BLaER1 treated with 17β-estradiol and CSF1 and Interleukin-3, amounts not matched to agents 10 nM and 100 nM (cell line): ENCODE results near the gene OGT.
A peak's percentile ranks its signal among the peaks of the same experiment; 100 is the strongest.
"Not testable (repeated sequence)": the region's sequence is repeated elsewhere in the genome, so short reads cannot be mapped to it uniquely, and the experiment has no call there.

ENCODE experiments used
- H3K27ac ChIP-seq, 11 experiments: shearing (Covaris generic); formaldehyde crosslinking; 2 replicates each; pipeline ENCODE4 v1.8.1; 2022
- H3K27me3 ChIP-seq, 11 experiments: shearing (Covaris generic); formaldehyde crosslinking; 2 replicates each; pipeline ENCODE4 v1.8.1; 2022
- H3K36me3 ChIP-seq, 11 experiments: shearing (Covaris generic); formaldehyde crosslinking; 2 replicates each; pipeline ENCODE4 v1.8.1; 2022
- H3K4me1 ChIP-seq, 10 experiments: shearing (Covaris generic); formaldehyde crosslinking; 2 replicates each; pipeline ENCODE4 v1.8.1; 2022
- H3K4me2 ChIP-seq, 11 experiments: shearing (Covaris generic); formaldehyde crosslinking; 2 replicates each; pipeline ENCODE4 v1.8.1; 2022
- H3K4me3 ChIP-seq, 10 experiments: shearing (Covaris generic); formaldehyde crosslinking; 2 replicates each; pipeline ENCODE4 v1.8.1; 2022
- H3K9ac ChIP-seq, 11 experiments: shearing (Covaris generic); formaldehyde crosslinking; 2 replicates each; pipeline ENCODE4 v1.8.1; 2022
- H3K9me3 ChIP-seq, 11 experiments: shearing (Covaris generic); formaldehyde crosslinking; replicated peaks in 1 of 11; 2 replicates each; pipeline ENCODE4 v1.8.1; 2022
- H4K20me1 ChIP-seq, 11 experiments: shearing (Covaris generic); formaldehyde crosslinking; 2 replicates each; pipeline ENCODE4 v1.8.1; 2022
- Cebpa-rat ChIP-seq, 11 experiments: shearing (Covaris generic); IDR thresholded peaks; 2 replicates each; pipeline ENCODE4 v1.8.1; 2022

The OGT gene

DNA sequence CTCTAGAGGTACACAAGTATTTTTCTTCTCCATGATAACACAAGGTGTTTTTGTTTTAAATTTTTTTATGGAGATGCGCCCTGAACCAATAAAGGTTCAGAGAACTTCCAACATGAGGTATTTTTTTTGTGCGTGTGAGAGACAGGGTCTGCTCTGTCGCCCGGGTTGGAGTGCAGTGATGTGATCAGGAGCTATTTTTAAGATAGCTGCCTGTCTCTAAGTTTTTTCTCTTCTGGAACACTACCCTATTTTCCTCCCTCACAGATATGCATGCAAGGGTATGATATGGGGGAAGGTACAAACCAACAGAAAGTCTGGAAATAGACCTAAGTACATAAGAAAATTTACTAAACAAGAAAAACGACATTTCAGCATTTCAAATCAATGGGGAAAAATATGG lies 48.3 kb downstream of the OGT start:
- TF ChIP-seq Cebpa-rat (IDR thresholded peaks at IDR 0.05) = no peak
- Histone ChIP-seq H3K27me3 (peaks cover 18 to 58% (median 45%) of the 10 kb centered on the region in 11 experiments), H4K20me1 (peaks cover 0 to 25% (median 5%) of the 10 kb centered on the region in 11 experiments; a peak in 11 of 22 replicates), H3K4me3 (no peak overlapping the region), H3K27ac (no peak overlapping the region), H3K4me1 (no peaks in the 10 kb centered on the region), H3K36me3 (peaks cover 2 to 25% (median 12%) of the 10 kb centered on the region in 11 experiments; a peak in 17 of 22 replicates), H3K9ac (no peak overlapping the region), H3K9me3 (0 out of 22 replicates have a peak, but pooled peaks cover 0 to 8% (median 0%) of the 10 kb centered on the region in 11 experiments), H3K4me2 (no peak overlapping the region)

DNA sequence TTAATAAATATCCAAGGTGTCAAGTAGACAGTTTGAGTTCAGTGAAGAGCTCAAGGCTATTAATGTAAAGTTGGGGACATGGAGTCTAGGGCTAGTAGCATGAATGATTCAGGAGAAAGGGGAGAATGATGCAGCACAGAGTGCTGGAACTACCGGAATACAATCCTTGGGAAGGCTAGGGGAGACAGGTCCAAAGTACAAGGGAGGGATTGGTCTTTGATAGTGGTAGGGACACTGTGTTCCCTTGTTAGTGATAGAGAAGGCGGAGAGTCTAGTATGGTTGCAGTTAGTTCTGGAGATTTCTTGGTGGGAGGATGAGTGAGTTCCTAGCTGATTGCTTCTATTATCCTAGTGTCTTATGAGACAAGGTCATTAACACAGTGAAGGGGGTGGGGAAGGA lies 54.0 kb downstream of the OGT start:
- no peak overlapping the region for H3K27ac ChIP-seq
- no peak overlapping the region for H3K4me3 ChIP-seq
- TF ChIP-seq Cebpa-rat (IDR thresholded peaks at IDR 0.05) = no peak
- no peaks in the 10 kb centered on the region for H3K9me3 ChIP-seq
- H3K4me1 ChIP-seq = no peaks in the 10 kb centered on the region
- H4K20me1 ChIP-seq = peaks cover 0 to 9% (median 5%) of the 10 kb centered on the region in 11 experiments; a peak in 7 of 22 replicates
- peaks cover 0 to 8% (median 0%) of the 10 kb centered on the region in 11 experiments; a peak in 1 of 22 replicates for H3K36me3 ChIP-seq
- H3K27me3 ChIP-seq = peaks cover 29 to 80% (median 64%) of the 10 kb centered on the region in 11 experiments; a peak in 20 of 22 replicates
- no peak overlapping the region for H3K4me2 ChIP-seq
- no peak overlapping the region for H3K9ac ChIP-seq

DNA sequence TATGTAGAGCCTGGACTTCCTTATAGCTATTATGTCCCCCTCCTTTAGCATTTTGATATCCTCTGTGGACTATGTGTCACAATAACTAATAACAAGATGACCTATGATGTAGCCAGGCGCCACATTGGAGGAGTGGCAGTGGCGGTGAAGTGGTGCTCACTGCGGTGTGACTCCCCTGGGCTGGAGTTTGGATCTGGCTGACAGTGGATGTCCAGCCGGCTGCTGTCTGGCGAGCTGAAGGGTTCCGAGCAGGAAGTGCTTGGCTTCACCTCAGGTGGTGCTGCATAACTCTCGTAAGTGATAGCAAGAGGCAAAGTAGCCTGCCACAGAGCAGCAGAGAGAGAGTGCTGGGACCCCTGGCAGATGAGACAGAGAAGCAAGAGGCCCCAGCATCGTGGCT lies 60.3 kb downstream of the OGT start:
- not testable (repeated sequence) for H3K9me3 ChIP-seq, H3K4me2 ChIP-seq, H4K20me1 ChIP-seq, H3K9ac ChIP-seq, H3K4me3 ChIP-seq, H3K4me1 ChIP-seq, H3K27ac ChIP-seq
- peaks cover 0 to 29% (median 16%) of the 10 kb centered on the region in 11 experiments; a peak in 12 of 22 replicates for H3K36me3 ChIP-seq
- peaks cover 50 to 84% (median 74%) of the 10 kb centered on the region in 11 experiments for H3K27me3 ChIP-seq

DNA sequence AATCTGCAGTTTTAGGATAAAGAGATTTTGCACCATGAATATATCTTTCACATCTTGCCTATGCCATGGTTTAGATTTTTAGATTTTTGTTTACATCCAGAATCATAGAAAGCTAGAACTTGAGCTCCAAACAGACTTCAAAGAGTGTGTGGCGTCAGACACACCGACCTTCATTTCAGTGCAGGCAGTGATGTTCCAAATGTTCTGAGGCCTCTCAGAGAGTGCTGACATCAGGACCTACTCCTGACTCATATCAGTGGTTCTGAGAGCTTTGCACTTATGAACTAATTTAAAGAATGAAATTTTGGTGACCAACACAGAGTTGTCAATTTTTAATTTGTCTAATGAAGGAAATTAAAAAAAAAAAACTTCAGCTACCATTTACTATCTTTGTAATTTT lies 67.1 kb downstream of the OGT start:
- H3K27me3 ChIP-seq = peaks cover 68 to 96% (median 82%) of the 10 kb centered on the region in 11 experiments
- H3K4me1 ChIP-seq = no peaks in the 10 kb centered on the region
- no peak overlapping the region for H3K4me3 ChIP-seq
- peaks cover 12 to 42% (median 28%) of the 10 kb centered on the region in 11 experiments for H3K9me3 ChIP-seq
- no peak overlapping the region for H3K4me2 ChIP-seq
- no peak overlapping the region for H3K9ac ChIP-seq
- TF ChIP-seq Cebpa-rat (IDR thresholded peaks at IDR 0.05) = no peak
- peaks cover 46 to 95% (median 68%) of the 10 kb centered on the region in 11 experiments for H3K36me3 ChIP-seq
- peaks cover 0 to 10% (median 0%) of the 10 kb centered on the region in 11 experiments; a peak in 5 of 22 replicates for H4K20me1 ChIP-seq
- H3K27ac ChIP-seq = no peak overlapping the region

DNA sequence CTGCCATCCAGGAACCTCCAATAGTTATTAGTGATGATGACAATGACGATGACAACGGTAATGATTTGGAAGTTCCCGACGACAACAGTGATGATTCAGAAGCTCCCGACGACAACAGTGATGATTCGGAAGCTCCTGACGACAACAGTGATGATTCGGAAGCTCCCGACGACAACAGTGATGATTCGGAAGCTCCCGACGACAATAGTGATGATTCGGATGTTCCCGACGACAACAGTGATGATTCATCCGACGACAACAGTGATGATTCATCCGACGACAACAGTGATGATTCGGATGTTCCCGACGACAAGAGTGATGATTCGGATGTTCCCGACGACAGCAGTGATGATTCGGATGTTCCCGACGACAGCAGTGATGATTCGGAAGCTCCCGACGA lies 70.7 kb downstream of the OGT start:
- no peak overlapping the region for H3K4me3 ChIP-seq
- peaks cover 8 to 15% (median 12%) of the 10 kb centered on the region in 10 experiments for H3K4me1 ChIP-seq
- no peak overlapping the region for H3K4me2 ChIP-seq
- peaks cover 12 to 52% (median 31%) of the 10 kb centered on the region in 11 experiments for H3K9me3 ChIP-seq
- peaks cover 54 to 92% (median 80%) of the 10 kb centered on the region in 11 experiments for H3K27me3 ChIP-seq
- TF ChIP-seq Cebpa-rat (IDR thresholded peaks at IDR 0.05) = no peak
- H4K20me1 ChIP-seq = peaks cover 0 to 19% (median 0%) of the 10 kb centered on the region in 11 experiments; a peak in 3 of 22 replicates
- H3K9ac ChIP-seq = no peak overlapping the region
- H3K27ac ChIP-seq = no peak overlapping the region
- H3K36me3 ChIP-seq = peaks cover 59 to 89% (median 66%) of the 10 kb centered on the region in 11 experiments

DNA sequence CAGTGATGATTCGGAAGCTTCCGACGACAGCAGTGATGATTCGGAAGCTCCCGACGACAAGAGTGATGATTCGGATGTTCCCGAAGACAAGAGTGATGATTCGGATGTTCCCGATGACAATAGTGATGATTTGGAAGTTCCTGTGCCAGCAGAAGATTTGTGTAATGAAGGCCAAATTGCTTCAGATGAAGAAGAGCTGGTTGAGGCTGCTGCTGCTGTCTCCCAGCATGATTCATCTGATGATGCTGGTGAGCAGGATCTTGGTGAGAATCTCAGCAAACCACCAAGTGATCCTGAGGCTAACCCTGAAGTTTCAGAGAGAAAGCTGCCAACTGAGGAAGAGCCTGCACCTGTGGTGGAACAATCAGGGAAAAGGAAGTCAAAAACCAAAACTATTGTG lies 71.2 kb downstream of the OGT start:
- Histone ChIP-seq H4K20me1 (peaks cover 0 to 15% (median 0%) of the 10 kb centered on the region in 11 experiments; a peak in 3 of 22 replicates), H3K27me3 (peaks cover 49 to 92% (median 80%) of the 10 kb centered on the region in 11 experiments), H3K4me3 (no peak overlapping the region), H3K4me1 (peaks cover 8 to 15% (median 12%) of the 10 kb centered on the region in 10 experiments), H3K4me2 (no peak overlapping the region), H3K9ac (no peak overlapping the region), H3K36me3 (peaks cover 62 to 89% (median 70%) of the 10 kb centered on the region in 11 experiments), H3K27ac (no peak overlapping the region), H3K9me3 (peaks cover 12 to 52% (median 31%) of the 10 kb centered on the region in 11 experiments)
- TF ChIP-seq Cebpa-rat (IDR thresholded peaks at IDR 0.05) = no peak

DNA sequence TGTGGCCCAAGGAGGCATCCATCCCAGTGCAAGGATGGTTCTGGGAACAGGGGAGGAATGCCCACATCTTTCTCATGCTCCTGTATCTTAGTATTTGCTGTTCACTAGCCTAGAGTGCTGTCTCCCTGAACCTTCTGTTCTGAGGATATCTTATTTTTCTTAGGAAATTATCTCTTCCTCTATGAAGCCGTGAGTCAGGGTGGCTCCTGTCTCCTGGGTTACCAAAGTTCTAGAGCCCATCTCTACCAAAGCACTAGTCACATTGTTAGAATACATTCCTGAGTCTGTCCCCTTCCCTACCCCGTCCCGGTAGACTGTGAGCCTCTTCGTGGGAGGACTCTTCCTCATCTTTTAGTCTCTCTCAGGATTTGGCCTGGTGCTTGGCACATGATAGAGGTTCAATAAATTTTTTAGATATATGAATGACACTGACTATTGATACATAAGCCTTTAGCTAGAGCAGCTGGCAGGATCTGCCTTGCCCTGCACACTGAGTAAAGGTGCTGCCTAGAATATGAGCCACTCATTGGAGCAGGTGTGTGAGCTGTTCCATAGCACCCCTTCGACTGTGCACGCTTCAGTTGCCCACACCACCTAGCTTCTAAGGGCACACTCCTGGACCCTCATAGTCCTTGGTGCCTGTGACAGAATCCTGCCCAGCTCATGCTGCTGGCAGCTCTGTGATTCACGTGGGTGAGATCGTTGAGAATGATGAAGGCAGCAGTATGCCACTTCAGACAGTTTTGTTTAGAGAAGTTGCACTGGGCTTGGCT lies 72.1 kb downstream of the OGT start:
- no peak for TF ChIP-seq Cebpa-rat (IDR thresholded peaks at IDR 0.05)
- H3K27me3 ChIP-seq = peaks cover 49 to 92% (median 80%) of the 10 kb centered on the region in 11 experiments
- peaks cover 64 to 89% (median 72%) of the 10 kb centered on the region in 11 experiments for H3K36me3 ChIP-seq

DNA sequence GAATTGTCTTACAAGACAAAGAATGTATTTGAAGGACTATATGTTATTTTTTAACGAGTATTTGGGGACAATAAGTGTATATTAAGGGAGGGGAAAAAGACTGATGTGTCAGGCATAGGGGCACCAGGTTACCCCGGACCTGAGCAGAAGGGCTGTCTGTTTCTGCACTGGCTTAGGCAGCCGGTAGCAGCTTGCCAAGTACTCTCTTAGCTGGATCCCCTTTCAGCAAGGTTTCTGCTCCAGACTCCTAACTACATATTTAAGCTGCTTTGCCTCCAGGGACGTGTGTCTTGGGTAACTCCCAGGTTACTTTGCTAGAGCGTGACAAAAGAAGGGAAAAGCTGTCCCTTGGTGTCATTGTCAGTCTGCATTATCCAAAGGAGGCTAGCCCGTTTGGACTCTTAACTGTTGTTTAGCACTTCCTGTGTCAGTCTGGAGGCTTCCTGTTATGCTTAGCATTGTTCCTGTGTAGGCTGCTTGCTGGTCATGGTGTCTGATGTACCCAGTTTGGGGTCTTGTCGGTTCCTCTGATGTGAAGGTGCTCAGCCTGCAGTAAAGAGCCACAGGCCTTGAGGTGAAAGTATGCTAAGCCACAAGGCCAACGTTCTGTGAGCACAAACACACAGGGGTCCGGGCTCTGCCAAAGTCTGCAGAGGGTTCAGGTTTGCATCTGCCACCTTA lies 73.8 kb downstream of the OGT start:
- peaks cover 71 to 89% (median 76%) of the 10 kb centered on the region in 11 experiments for H3K36me3 ChIP-seq
- H4K20me1 ChIP-seq = peaks cover 0 to 10% (median 0%) of the 10 kb centered on the region in 11 experiments; a peak in 4 of 22 replicates
- no peak for TF ChIP-seq Cebpa-rat (IDR thresholded peaks at IDR 0.05)
- H3K27ac ChIP-seq = peak overlapping the region in 8 of 11 experiments; percentile 1 to 51 (median 19); a peak in 11 of 22 replicates
- H3K9me3 ChIP-seq = peaks cover 12 to 48% (median 28%) of the 10 kb centered on the region in 11 experiments
- no peak overlapping the region for H3K9ac ChIP-seq
- peaks cover 51 to 89% (median 83%) of the 10 kb centered on the region in 11 experiments for H3K27me3 ChIP-seq
- H3K4me1 ChIP-seq = peaks cover 8 to 15% (median 12%) of the 10 kb centered on the region in 10 experiments
- 0 out of 20 replicates have a peak overlapping the region, but pooled peaks of 1 of the 10 experiments have one; percentile 11 for H3K4me3 ChIP-seq
- peak overlapping the region; percentile 34 to 63 (median 51); a peak in 21 of 22 replicates for H3K4me2 ChIP-seq

More for the DNA sequence above, 72.1 kb downstream of the OGT start:
- Histone ChIP-seq H3K4me2 (no peak overlapping the region), H4K20me1 (peaks cover 0 to 10% (median 0%) of the 10 kb centered on the region in 11 experiments; a peak in 2 of 22 replicates), H3K9ac (no peak overlapping the region), H3K27ac (no peak overlapping the region), H3K4me1 (peaks cover 8 to 15% (median 12%) of the 10 kb centered on the region in 10 experiments), H3K4me3 (no peak overlapping the region), H3K9me3 (peaks cover 12 to 52% (median 31%) of the 10 kb centered on the region in 11 experiments)
